ENCODE results near the gene TMEM163. TPM values are rescaled to one million over a fixed set of nuclear protein-coding genes. Genes with fewer than 3 reads are reported as not detected.

Gene TMEM163
- total and polyA plus RNA-seq, 2 of the 13 experiments (the other 11 are each of a cell fraction or from before 2014, with no cell fraction given), result 0.05 TPM; not detected in 1

- TF ChIP-seq ZFP36L1 (CRISPR knock-in tag; IDR thresholded peaks at IDR 0.05) (no peak), FOXC1 (CRISPR knock-in tag; IDR thresholded peaks at IDR 0.05; ENCODE audit: borderline replicate concordance) (peak; percentile 66; the same call in 1 of the 2 replicates), GPN1 (CRISPR knock-in tag; IDR thresholded peaks at IDR 0.05; ENCODE audit: borderline replicate concordance) (no peak), TP53 (CRISPR knock-in tag; conservative IDR thresholded peaks at IDR 0.05) (no peak), ZNF562 (CRISPR knock-in tag; IDR thresholded peaks at IDR 0.05; ENCODE audit: borderline replicate concordance) (no peak), ZNF678 (CRISPR knock-in tag; IDR thresholded peaks at IDR 0.05) (no peak), HOXA5 (CRISPR knock-in tag; IDR thresholded peaks at IDR 0.05) (peak; percentile 87; the same call in 1 of the 2 replicates), HCFC1 (IDR thresholded peaks at IDR 0.05; ENCODE audit: low read depth, low read length) (no peak), NBN (conservative IDR thresholded peaks at IDR 0.05) (no peak), ZNF382 (CRISPR knock-in tag; IDR thresholded peaks at IDR 0.05; ENCODE audit: borderline replicate concordance) (no peak), ZSCAN20 (CRISPR knock-in tag; IDR thresholded peaks at IDR 0.05; ENCODE audit: borderline replicate concordance) (no peak), CBX5 (CRISPR knock-in tag; IDR thresholded peaks at IDR 0.05; ENCODE audit: borderline replicate concordance) (peak; percentile 90; the same call in 1 of the 2 replicates), MXD3 (CRISPR knock-in tag; IDR thresholded peaks at IDR 0.05) (no peak; the same call in 1 of the 2 replicates), ZNF414 (CRISPR knock-in tag; IDR thresholded peaks at IDR 0.05) (no peak), PAX8 (CRISPR knock-in tag; IDR thresholded peaks at IDR 0.05; ENCODE audit: borderline replicate concordance) (no peak), ATF3 (CRISPR knock-in tag; IDR thresholded peaks at IDR 0.05) (peak; percentile 51; the same call in 1 of the 2 replicates), ZNF780A (CRISPR knock-in tag; IDR thresholded peaks at IDR 0.05) (no peak), ZNF143 (CRISPR knock-in tag; IDR thresholded peaks at IDR 0.05) (no peak), RAD51 (IDR thresholded peaks at IDR 0.05; ENCODE audit: borderline replicate concordance) (no peak), ZNF20 (CRISPR knock-in tag; IDR thresholded peaks at IDR 0.05) (no peak), MIER2 (CRISPR knock-in tag; IDR thresholded peaks at IDR 0.05) (peak; percentile 88), ZNF800 (CRISPR knock-in tag; IDR thresholded peaks at IDR 0.05) (0 out of 2 replicates have a peak, but pooled peaks have one; percentile 53), DMAP1 (CRISPR knock-in tag; IDR thresholded peaks at IDR 0.05) (peak; percentile 58; the same call in 1 of the 2 replicates), NR1H2 (CRISPR knock-in tag; IDR thresholded peaks at IDR 0.05; ENCODE audit: borderline replicate concordance, low read depth) (no peak; the same call in 1 of the 2 replicates), ZKSCAN8 (CRISPR knock-in tag; IDR thresholded peaks at IDR 0.05; ENCODE audit: borderline replicate concordance) (peak; percentile 93; the same call in 1 of the 2 replicates), ZFP1 (CRISPR knock-in tag; IDR thresholded peaks at IDR 0.05) (peak; percentile 72; the same call in 1 of the 2 replicates)
- TF ChIP-seq, protein P1, sequence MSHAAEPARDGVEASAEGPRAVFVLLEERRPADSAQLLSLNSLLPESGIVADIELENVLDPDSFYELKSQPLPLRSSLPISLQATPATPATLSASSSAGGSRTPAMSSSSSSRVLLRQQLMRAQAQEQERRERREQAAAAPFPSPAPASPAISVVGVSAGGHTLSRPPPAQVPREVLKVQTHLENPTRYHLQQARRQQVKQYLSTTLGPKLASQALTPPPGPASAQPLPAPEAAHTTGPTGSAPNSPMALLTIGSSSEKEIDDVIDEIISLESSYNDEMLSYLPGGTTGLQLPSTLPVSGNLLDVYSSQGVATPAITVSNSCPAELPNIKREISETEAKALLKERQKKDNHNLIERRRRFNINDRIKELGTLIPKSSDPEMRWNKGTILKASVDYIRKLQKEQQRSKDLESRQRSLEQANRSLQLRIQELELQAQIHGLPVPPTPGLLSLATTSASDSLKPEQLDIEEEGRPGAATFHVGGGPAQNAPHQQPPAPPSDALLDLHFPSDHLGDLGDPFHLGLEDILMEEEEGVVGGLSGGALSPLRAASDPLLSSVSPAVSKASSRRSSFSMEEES (CRISPR knock-in tag; IDR thresholded peaks at IDR 0.05), result peak; percentile 94
Observed at GRCh38 chr2:134432435-134432883, 286.3 kb downstream of the TMEM163 start (continued).

Measured in HepG2 (cell line).